ENCODE data around the gene BOD1L1. TPM values are rescaled to one million over a fixed set of nuclear protein-coding genes. Genes with fewer than 3 reads are reported as not detected.

The BOD1L1 gene
- total RNA-seq, 2 donors from 2014 or later, result 28.6 to 31.9 TPM

Small RNA genes within 50 kb of the gene (microRNA-seq; reads per million reads assigned to microRNA genes)
- gene MIR5091, result 0.53 to 13.6 reads per million in 2 donors

Other genes with a start within 250 kb of the BOD1L1 start
- gene RAB28, start 143.4 kb downstream of the BOD1L1 start, total RNA-seq, result 10 to 100 TPM; 13.2 to 15.8 TPM
- 1 to 10 TPM in 1 of 2 donors, under 1 TPM in 1; 0.09 to 2.5 TPM for gene NKX3-2, start 83.2 kb downstream of the BOD1L1 start, total RNA-seq

Data from left colon (tissue), 2 donors.